ENCODE data around the gene SS18. TPM values are rescaled to one million over a fixed set of nuclear protein-coding genes. Genes with fewer than 3 reads are reported as not detected.

SS18 gene
- total RNA-seq, 1 experiment from 2014 or later: 60.0 TPM

- ChIA-PET RAD21 (ENCODE audit: low non-redundant PET in 1 of 2, low total read pairs in 2 of 2, uncharacterized antibody in 2 of 2, unreplicated experiment in 2 of 2) (no interaction called here), POLR2A (no interaction called here), CTCF (no interaction called here)
- Histone ChIP-seq H3K9me3 (ENCODE audit: control insufficient read depth in 1 of 2, insufficient read depth in 1 of 2, low read depth in 1 of 2, low read length in 2 of 2) (no peaks in the 10 kb centered on the region), H4K20me1 (ENCODE audit: insufficient read depth) (no peaks in the 10 kb centered on the region), H3K9me2 (ENCODE audit: insufficient read depth) (no peaks in the 10 kb centered on the region), H3K36me3 (ENCODE audit: control insufficient read depth in 1 of 2, insufficient read depth in 2 of 2, low read length in 2 of 2) (no peaks in the 10 kb centered on the region), H3K4me2 (ENCODE audit: low read length) (no peak overlapping the region), H3K4me1 (ENCODE audit: control insufficient read depth in 1 of 2, insufficient read depth in 2 of 2, low read length in 2 of 2) (no peaks in the 10 kb centered on the region), H3K27ac (ENCODE audit: low read depth, low read length) (no peak overlapping the region), H2AFZ (ENCODE audit: low read depth, low read length, poor library complexity, severe bottlenecking) (no peak overlapping the region), H3K4me3 (replicated peaks in 1 of 2; ENCODE audit: low read depth in 1 of 2, low read length in 2 of 2) (no peak overlapping the region), H3K27me3 (ENCODE audit: insufficient read depth, low read length) (no peaks in the 10 kb centered on the region), H3K9ac (ENCODE audit: low read length) (no peak overlapping the region), H3K79me2 (ENCODE audit: insufficient read depth, low read length) (no peaks in the 10 kb centered on the region)
- no TSS peak for BruUV-seq (replicated peaks)
- intact Hi-C loops (cut with micrococcal nuclease): no loop called here
- DNase-seq (ENCODE audit: low read depth, low spot score): no peak
- ATAC-seq: no peak
- no peak for TF ChIP-seq FOSL1 (IDR thresholded peaks at IDR 0.05; ENCODE audit: low read depth)
- TF ChIP-seq SIN3A (IDR thresholded peaks at IDR 0.05; ENCODE audit: low read depth): no peak
- no peak for TF ChIP-seq POLR2A (IDR thresholded peaks at IDR 0.05; ENCODE audit: borderline replicate concordance, extremely low read depth, insufficient read depth, insufficient read length)
- TF ChIP-seq MAX (IDR thresholded peaks at IDR 0.05): no peak
- TF ChIP-seq EZH2phosphoT487 (IDR thresholded peaks at IDR 0.05; ENCODE audit: borderline replicate concordance): no peak
- TF ChIP-seq EGR1 (IDR thresholded peaks at IDR 0.05; ENCODE audit: low read depth): no peak
- no peak for TF ChIP-seq TCF7L2 (IDR thresholded peaks at IDR 0.05; ENCODE audit: borderline replicate concordance, extremely low read depth, insufficient read depth, insufficient read length)
- TF ChIP-seq ZNF274 (IDR thresholded peaks at IDR 0.05; ENCODE audit: low read depth, low read length): no peak
- no peak for TF ChIP-seq EZH2 (IDR thresholded peaks at IDR 0.05)
These were observed 97.8 kb downstream of the SS18 start for GRCh38 chr18:25992566-25992965.

- ChIA-PET RAD21 (ENCODE audit: low non-redundant PET in 1 of 2, low total read pairs in 2 of 2, uncharacterized antibody in 2 of 2, unreplicated experiment in 2 of 2) (no interaction called here), POLR2A (no interaction called here), CTCF (no interaction called here)
- no peaks in the 10 kb centered on the region for H4K20me1 ChIP-seq (ENCODE audit: insufficient read depth)
- ATAC-seq: no peak
- H3K27me3 ChIP-seq (ENCODE audit: insufficient read depth, low read length): no peaks in the 10 kb centered on the region
- H2AFZ ChIP-seq (ENCODE audit: low read depth, low read length, poor library complexity, severe bottlenecking): no peak overlapping the region
- H3K9ac ChIP-seq (ENCODE audit: low read length): no peak overlapping the region
- no peaks in the 10 kb centered on the region for H3K9me3 ChIP-seq (ENCODE audit: control insufficient read depth in 1 of 2, insufficient read depth in 1 of 2, low read depth in 1 of 2, low read length in 2 of 2)
- H3K79me2 ChIP-seq (ENCODE audit: insufficient read depth, low read length): no peaks in the 10 kb centered on the region
- TF ChIP-seq ZNF274 (IDR thresholded peaks at IDR 0.05; ENCODE audit: low read depth, low read length) (no peak), EZH2phosphoT487 (IDR thresholded peaks at IDR 0.05; ENCODE audit: borderline replicate concordance) (no peak), ZBTB33 (IDR thresholded peaks at IDR 0.05; ENCODE audit: extremely low read depth, insufficient replicate concordance, low read length) (no peak), POLR2AphosphoS5 (IDR thresholded peaks at IDR 0.05; ENCODE audit: low read depth, low read length) (no peak), SIN3A (IDR thresholded peaks at IDR 0.05; ENCODE audit: low read depth) (no peak), TCF7L2 (IDR thresholded peaks at IDR 0.05; ENCODE audit: borderline replicate concordance, extremely low read depth, insufficient read depth, insufficient read length) (no peak), CTCF (IDR thresholded peaks at IDR 0.05 in 2 of 3, conservative IDR thresholded peaks at IDR 0.05 in 1 of 3; ENCODE audit: borderline replicate concordance in 1 of 3, insufficient read depth in 1 of 3, low read depth in 2 of 3, low read length in 2 of 3) (no peak), EZH2 (IDR thresholded peaks at IDR 0.05) (no peak), MAX (IDR thresholded peaks at IDR 0.05) (no peak), ELF1 (IDR thresholded peaks at IDR 0.05; ENCODE audit: borderline replicate concordance, low read depth) (no peak), CBX3 (IDR thresholded peaks at IDR 0.05; ENCODE audit: low read depth) (no peak)
- H3K27ac ChIP-seq (ENCODE audit: low read depth, low read length): no peak overlapping the region
- no peaks in the 10 kb centered on the region for H3K36me3 ChIP-seq (ENCODE audit: control insufficient read depth in 1 of 2, insufficient read depth in 2 of 2, low read length in 2 of 2)
- no TSS peak for BruUV-seq (replicated peaks)
- DNase-seq (ENCODE audit: low read depth, low spot score): no peak
- intact Hi-C loops (cut with micrococcal nuclease): no loop called here
- no peak overlapping the region for H3K4me2 ChIP-seq (ENCODE audit: low read length)
- H3K9me2 ChIP-seq (ENCODE audit: insufficient read depth): no peaks in the 10 kb centered on the region
- H3K4me3 ChIP-seq (replicated peaks in 1 of 2; ENCODE audit: low read depth in 1 of 2, low read length in 2 of 2): no peak overlapping the region
- no peaks in the 10 kb centered on the region for H3K4me1 ChIP-seq (ENCODE audit: control insufficient read depth in 1 of 2, insufficient read depth in 2 of 2, low read length in 2 of 2)
These were observed 99.9 kb downstream of the SS18 start for GRCh38 chr18:25990473-25990872.

Measured in HCT116 (cell line).